ENCODE results near the gene ZC3H7B. TPM values are rescaled to one million over a fixed set of nuclear protein-coding genes. Genes with fewer than 3 reads are reported as not detected.

ZC3H7B gene
- total and polyA plus RNA-seq, 2 donors (not counting 3 experiments of a cell fraction or from before 2014, with no cell fraction given): 66.8 to 95.9 TPM

DNA sequence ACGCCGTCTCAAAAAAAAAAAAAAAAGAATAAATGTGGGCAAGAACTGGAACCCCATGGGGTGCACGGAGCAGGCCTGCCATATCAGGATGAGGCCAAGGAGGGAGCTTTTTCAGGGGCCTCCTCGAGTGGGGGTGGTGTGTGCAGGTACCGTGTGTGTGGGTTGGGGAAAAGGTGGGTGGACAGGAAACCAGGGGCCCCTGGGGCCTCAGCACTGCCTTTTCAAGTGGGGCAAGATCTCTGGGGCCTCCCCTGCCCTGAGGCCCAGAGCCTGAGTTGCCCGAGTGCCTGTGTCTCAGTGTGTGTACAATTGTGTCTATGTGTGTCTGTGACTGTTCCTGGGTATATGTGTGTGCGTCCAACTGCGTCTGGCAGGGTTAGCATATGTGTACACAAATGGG is 104.3 kb downstream of the ZC3H7B start:
- H3K9ac ChIP-seq (replicated peaks; ENCODE audit: extremely low read depth, insufficient read depth, low read length): no peak overlapping the region
- no peaks in the 10 kb centered on the region for H4K20me1 ChIP-seq (replicated peaks; ENCODE audit: control insufficient read depth, extremely low read depth, insufficient read depth, low read length)
- H3K9me1 ChIP-seq (replicated peaks; ENCODE audit: control insufficient read depth, extremely low read depth, insufficient read depth, low read length): no peaks in the 10 kb centered on the region
- dilution Hi-C loops (cut with MboI; ENCODE audit: extremely low pct_ligation_motif_present, low sequenced_read_pairs) (no loop called here), intact Hi-C loops (cut with micrococcal nuclease) (no loop called here)
- FAIRE-seq (no peak), DNase-seq (ENCODE audit: low read depth, low spot score) (no peak)
- no peaks in the 10 kb centered on the region for H3K9me3 ChIP-seq (replicated peaks; ENCODE audit: control insufficient read depth, insufficient read depth, low read length)
- TF ChIP-seq MYC (IDR thresholded peaks at IDR 0.05; ENCODE audit: low read depth, low read length) (no peak), JUN (IDR thresholded peaks at IDR 0.05; ENCODE audit: borderline replicate concordance, insufficient read depth, insufficient read length, low read depth) (no peak), EZH2 (IDR thresholded peaks at IDR 0.05; ENCODE audit: borderline replicate concordance, low read depth, low read length, severe bottlenecking) (no peak), GATA2 (IDR thresholded peaks at IDR 0.05; ENCODE audit: insufficient read depth, insufficient read length, low read depth, low read length) (no peak)
- no peak overlapping the region for H3K27ac ChIP-seq (ENCODE audit: insufficient read depth, low read depth, low read length)
- CTCF ChIA-PET: interaction anchor here (3.0 to 7.9 kb wide), 4 partner anchors 95 to 127 kb away, joined by 17 to 251 read pairs (median 81); no protein-coding TSS in a partner anchor
- no peak overlapping the region for H3K4me3 ChIP-seq (replicated peaks in 1 of 3; ENCODE audit: insufficient read depth in 1 of 3, low read depth in 1 of 3, low read length in 3 of 3)
- BruUV-seq (replicated peaks): no TSS peak
- H3K4me1 ChIP-seq (ENCODE audit: control insufficient read depth, extremely low read depth, insufficient read depth, low read length): no peaks in the 10 kb centered on the region
- no peaks in the 10 kb centered on the region for H3K79me2 ChIP-seq (ENCODE audit: control insufficient read depth, insufficient read depth, low read length)
- no peak overlapping the region for H2AFZ ChIP-seq (ENCODE audit: low read depth, low read length)
- POLR2A ChIA-PET: interaction anchor here (0.7 kb wide), 1 partner anchor 480 kb away, joined by 3 read pairs; no protein-coding TSS in a partner anchor
- H3K36me3 ChIP-seq (ENCODE audit: control insufficient read depth in 2 of 2, extremely low read depth in 1 of 2, insufficient read depth in 2 of 2, low read length in 2 of 2): no peaks in the 10 kb centered on the region
- H3K4me2 ChIP-seq (ENCODE audit: insufficient read depth, low read length): no peak overlapping the region
- H3K27me3 ChIP-seq (ENCODE audit: control insufficient read depth in 2 of 2, insufficient read depth in 2 of 2, low read length in 2 of 2): no peaks in the 10 kb centered on the region

DNA sequence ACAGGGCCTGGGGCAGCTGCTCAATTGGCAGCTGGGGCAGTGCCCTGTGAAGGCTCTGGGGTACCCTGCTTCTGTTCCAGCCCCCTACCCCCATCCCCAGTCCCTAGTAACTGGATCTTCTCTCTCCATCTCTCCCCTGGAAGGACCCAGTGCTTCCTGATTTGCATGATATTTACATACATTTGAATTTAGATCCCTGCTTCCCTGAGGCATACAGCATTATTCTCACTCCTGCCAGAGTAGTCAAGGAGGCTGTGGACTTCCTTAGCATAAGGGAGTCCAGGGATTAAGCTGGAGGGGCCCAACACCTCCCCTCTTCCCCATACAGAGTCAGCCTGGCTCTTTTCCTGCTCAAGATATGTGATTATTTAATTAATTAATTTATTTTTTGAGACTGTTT is 105.1 kb downstream of the ZC3H7B start:
- no peak overlapping the region for H3K27ac ChIP-seq (ENCODE audit: insufficient read depth, low read depth, low read length)
- H2AFZ ChIP-seq (ENCODE audit: low read depth, low read length): no peak overlapping the region
- no peaks in the 10 kb centered on the region for H3K9me3 ChIP-seq (replicated peaks; ENCODE audit: control insufficient read depth, insufficient read depth, low read length)
- no TSS peak for BruUV-seq (replicated peaks)
- H3K36me3 ChIP-seq (ENCODE audit: control insufficient read depth in 2 of 2, extremely low read depth in 1 of 2, insufficient read depth in 2 of 2, low read length in 2 of 2): no peaks in the 10 kb centered on the region
- H3K4me1 ChIP-seq (ENCODE audit: control insufficient read depth, extremely low read depth, insufficient read depth, low read length): no peaks in the 10 kb centered on the region
- CTCF ChIA-PET: interaction anchor here (2.7 to 7.9 kb wide), 2 partner anchors 110 to 120 kb away, joined by 11 to 251 read pairs; no protein-coding TSS in a partner anchor
- no peak overlapping the region for H3K9ac ChIP-seq (replicated peaks; ENCODE audit: extremely low read depth, insufficient read depth, low read length)
- DNase-seq (ENCODE audit: low read depth, low spot score) (no peak), FAIRE-seq (no peak)
- no peak overlapping the region for H3K4me3 ChIP-seq (replicated peaks in 1 of 3; ENCODE audit: insufficient read depth in 1 of 3, low read depth in 1 of 3, low read length in 3 of 3)
- POLR2A ChIA-PET: no interaction called here
- dilution Hi-C loops (cut with MboI; ENCODE audit: extremely low pct_ligation_motif_present, low sequenced_read_pairs) (no loop called here), intact Hi-C loops (cut with micrococcal nuclease) (no loop called here)
- TF ChIP-seq FOS (IDR thresholded peaks at IDR 0.05; ENCODE audit: borderline replicate concordance, insufficient read depth, low read length) (no peak), POLR2A (IDR thresholded peaks at IDR 0.05; ENCODE audit: low read depth, low read length) (no peak), GATA2 (IDR thresholded peaks at IDR 0.05; ENCODE audit: insufficient read depth, insufficient read length, low read depth, low read length) (no peak), POLR2AphosphoS5 (IDR thresholded peaks at IDR 0.05; ENCODE audit: insufficient read depth, low read depth, low read length) (no peak), JUN (IDR thresholded peaks at IDR 0.05; ENCODE audit: borderline replicate concordance, insufficient read depth, insufficient read length, low read depth) (no peak), EZH2 (IDR thresholded peaks at IDR 0.05; ENCODE audit: borderline replicate concordance, low read depth, low read length, severe bottlenecking) (no peak), MYC (IDR thresholded peaks at IDR 0.05; ENCODE audit: low read depth, low read length) (no peak)
- TF ChIP-seq, protein P1, sequence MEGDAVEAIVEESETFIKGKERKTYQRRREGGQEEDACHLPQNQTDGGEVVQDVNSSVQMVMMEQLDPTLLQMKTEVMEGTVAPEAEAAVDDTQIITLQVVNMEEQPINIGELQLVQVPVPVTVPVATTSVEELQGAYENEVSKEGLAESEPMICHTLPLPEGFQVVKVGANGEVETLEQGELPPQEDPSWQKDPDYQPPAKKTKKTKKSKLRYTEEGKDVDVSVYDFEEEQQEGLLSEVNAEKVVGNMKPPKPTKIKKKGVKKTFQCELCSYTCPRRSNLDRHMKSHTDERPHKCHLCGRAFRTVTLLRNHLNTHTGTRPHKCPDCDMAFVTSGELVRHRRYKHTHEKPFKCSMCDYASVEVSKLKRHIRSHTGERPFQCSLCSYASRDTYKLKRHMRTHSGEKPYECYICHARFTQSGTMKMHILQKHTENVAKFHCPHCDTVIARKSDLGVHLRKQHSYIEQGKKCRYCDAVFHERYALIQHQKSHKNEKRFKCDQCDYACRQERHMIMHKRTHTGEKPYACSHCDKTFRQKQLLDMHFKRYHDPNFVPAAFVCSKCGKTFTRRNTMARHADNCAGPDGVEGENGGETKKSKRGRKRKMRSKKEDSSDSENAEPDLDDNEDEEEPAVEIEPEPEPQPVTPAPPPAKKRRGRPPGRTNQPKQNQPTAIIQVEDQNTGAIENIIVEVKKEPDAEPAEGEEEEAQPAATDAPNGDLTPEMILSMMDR (IDR thresholded peaks at IDR 0.05; ENCODE audit: extremely low read depth in 1 of 2, insufficient read depth in 1 of 2, low read depth in 1 of 2, low read length in 2 of 2): no peak
- TF ChIP-seq, protein P2, sequence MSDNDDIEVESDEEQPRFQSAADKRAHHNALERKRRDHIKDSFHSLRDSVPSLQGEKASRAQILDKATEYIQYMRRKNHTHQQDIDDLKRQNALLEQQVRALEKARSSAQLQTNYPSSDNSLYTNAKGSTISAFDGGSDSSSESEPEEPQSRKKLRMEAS (IDR thresholded peaks at IDR 0.05; ENCODE audit: insufficient read depth, insufficient read length): no peak
- no peaks in the 10 kb centered on the region for H3K79me2 ChIP-seq (ENCODE audit: control insufficient read depth, insufficient read depth, low read length)
- no peaks in the 10 kb centered on the region for H4K20me1 ChIP-seq (replicated peaks; ENCODE audit: control insufficient read depth, extremely low read depth, insufficient read depth, low read length)
- H3K9me1 ChIP-seq (replicated peaks; ENCODE audit: control insufficient read depth, extremely low read depth, insufficient read depth, low read length): no peaks in the 10 kb centered on the region
- no peak overlapping the region for H3K4me2 ChIP-seq (ENCODE audit: insufficient read depth, low read length)
- no peaks in the 10 kb centered on the region for H3K27me3 ChIP-seq (ENCODE audit: control insufficient read depth in 2 of 2, insufficient read depth in 2 of 2, low read length in 2 of 2)

Measured in endothelial cell of umbilical vein (primary cell).